ELR (cell line): Measurements from ENCODE around the gene SYNGAP1.

Source experiments
- DNase-seq: peaks from one replicate; pipeline ENCODE4 v3.0.0-alpha.2; 2015; ENCODE audit warnings: low read depth

Gene SYNGAP1

DNA sequence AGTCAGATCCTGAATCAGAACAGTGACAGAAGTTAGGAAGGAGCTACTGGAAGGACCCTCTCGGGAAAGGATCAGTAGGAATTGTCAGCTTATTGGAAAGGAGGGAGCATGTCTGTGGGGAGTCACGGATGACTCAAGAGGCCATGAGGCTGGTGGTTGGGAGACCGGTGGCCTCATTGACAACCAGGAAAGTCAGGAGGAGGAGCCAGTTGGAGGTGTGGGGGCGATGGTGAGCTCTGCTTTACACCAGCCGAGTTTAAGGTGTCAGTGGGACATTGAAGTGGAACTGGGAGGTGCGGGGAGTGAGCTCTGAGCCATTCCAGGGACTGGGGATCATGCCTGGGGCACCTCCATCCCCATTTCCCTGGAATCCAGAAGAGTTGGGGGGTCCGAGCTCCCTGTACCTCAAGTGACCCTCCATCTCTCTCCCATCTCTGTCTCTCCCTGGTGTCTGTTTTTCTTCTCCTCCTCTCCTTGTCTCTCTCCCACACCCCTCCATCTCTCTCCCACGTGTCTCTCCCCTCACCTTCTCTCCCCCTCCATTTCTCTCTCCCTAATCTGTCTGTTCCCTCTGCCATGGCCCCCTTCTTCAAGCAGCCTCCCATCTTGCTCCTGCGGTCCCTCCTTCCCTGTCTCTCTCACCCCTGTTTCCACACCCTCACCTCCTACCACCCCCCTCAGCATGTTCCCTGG is 20.2 kb downstream of the SYNGAP1 start:
- peak; percentile 62 for DNase-seq

DNA sequence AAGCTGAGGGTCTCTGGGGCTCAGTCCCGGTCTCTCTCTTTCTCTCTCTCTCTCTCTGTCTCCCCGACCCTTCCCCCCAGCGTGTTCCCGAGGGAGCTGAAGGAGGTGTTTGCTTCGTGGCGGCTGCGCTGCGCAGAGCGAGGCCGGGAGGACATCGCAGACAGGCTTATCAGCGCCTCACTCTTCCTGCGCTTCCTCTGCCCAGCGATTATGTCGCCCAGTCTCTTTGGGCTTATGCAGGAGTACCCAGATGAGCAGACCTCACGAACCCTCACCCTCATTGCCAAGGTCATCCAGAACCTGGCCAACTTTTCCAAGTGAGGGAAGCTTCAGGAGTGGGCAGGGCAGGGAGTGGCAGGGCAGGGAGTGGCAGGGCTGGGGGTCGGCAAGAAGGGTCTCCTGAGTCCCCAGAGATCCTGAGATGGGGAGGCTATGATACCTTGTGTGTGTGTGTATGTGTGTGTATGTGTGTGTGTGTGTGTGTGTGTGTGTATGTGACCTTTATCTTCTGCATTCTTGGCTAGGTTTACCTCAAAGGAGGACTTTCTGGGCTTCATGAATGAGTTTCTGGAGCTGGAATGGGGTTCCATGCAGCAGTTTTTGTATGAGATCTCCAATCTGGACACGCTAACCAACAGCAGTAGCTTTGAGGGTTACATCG is 20.9 kb downstream of the SYNGAP1 start:
- no peak for DNase-seq

DNA sequence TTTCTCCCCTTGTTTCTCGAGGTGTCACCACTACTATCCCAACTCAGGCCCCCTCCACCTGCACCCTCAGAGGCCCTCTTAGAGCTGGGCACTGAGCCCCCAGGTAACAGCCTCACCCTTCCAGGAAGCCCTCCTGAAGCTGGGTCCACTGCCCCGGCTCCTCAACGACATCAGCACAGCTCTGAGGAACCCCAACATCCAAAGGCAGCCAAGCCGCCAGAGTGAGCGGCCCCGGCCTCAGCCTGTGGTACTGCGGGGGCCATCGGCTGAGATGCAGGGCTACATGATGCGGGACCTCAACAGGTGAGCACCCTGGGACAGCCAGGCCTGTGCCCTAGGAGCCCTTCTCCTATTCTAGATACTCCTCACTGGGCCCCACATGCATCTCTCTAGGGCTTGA is 21.6 kb downstream of the SYNGAP1 start:
- no peak for DNase-seq

DNA sequence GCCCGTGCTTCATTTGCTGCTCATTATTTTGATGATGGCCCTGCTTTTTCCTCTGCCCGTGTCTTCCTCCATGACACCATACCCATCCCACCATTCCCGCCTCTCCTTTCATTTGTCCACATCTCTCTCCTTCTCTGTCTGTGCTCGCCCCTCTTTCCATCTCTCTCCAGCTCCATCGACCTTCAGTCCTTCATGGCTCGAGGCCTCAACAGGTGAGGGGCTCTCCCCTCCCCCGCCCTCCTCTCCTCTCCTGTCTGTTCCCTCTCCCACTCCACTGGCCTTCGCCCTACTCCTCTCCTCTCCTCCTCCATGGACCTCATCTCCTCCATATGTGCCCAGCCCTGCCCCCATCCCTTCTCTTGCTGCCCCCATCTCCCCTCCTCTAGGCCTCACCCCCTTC is 22.4 kb downstream of the SYNGAP1 start:
- no peak for DNase-seq

DNA sequence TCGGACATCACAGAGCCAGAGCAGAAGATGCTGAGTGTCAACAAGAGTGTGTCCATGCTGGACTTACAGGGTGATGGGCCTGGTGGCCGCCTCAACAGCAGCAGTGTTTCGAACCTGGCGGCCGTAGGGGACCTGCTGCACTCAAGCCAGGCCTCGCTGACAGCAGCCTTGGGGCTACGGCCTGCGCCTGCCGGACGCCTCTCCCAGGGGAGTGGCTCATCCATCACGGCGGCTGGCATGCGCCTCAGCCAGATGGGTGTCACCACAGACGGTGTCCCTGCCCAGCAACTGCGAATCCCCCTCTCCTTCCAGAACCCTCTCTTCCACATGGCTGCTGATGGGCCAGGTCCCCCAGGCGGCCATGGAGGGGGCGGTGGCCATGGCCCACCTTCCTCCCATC is 23.2 kb downstream of the SYNGAP1 start:
- no peak for DNase-seq

DNA sequence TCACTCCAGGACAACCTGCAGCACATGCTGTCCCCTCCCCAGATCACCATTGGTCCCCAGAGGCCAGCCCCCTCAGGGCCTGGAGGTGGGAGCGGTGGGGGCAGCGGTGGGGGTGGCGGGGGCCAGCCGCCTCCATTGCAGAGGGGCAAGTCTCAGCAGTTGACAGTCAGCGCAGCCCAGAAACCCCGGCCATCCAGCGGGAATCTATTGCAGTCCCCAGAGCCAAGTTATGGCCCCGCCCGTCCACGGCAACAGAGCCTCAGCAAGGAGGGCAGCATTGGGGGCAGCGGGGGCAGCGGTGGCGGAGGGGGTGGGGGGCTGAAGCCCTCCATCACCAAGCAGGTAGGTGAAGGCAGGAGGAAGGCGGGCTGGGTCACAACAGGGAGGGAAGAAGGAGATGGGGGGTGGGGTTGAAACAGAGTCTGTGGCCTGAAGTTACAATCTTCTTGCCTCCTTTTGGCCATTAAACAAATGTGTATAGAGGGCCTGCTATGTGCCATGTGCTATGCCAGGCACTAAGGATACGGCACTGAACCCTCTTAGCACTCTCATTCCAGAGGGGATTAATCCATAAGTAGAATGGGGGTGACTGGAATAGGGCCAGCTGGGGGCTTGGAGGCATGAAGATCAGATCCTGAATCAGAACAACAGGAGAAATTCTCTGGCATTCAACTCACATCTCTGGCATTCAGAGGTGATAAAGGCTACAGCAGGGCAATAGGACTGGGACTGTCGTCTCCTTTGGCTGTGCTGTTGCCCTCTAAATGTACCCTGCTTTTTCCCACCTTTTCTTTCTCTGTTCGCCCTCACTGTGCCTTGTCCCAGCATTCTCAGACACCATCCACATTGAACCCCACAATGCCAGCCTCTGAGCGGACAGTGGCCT is 24.0 kb downstream of the SYNGAP1 start:
- DNase-seq: no peak

DNA sequence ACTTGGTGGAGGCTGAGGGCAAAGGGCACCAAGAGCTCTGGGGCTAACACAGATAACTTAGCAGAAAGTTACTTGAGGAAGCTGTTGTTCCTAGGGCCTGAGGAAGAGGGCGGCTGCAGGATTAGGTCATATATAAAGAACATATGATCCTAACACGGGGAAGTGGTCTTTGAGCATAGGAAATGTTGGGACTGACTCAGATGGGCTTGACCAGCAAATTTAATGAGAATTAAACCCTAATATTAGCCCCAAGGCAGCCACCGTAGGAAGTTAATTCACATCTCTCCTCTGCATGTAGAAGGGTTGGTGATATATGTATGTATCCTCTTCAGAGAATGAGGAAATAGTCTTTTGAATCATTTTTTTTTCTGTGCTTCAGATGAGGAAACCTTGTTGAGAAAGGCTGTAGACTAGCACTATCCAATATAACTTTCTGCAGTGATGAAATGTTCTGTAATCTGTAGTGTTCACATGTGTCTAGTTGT is 25.3 kb downstream of the SYNGAP1 start:
- DNase-seq: no peak

DNA sequence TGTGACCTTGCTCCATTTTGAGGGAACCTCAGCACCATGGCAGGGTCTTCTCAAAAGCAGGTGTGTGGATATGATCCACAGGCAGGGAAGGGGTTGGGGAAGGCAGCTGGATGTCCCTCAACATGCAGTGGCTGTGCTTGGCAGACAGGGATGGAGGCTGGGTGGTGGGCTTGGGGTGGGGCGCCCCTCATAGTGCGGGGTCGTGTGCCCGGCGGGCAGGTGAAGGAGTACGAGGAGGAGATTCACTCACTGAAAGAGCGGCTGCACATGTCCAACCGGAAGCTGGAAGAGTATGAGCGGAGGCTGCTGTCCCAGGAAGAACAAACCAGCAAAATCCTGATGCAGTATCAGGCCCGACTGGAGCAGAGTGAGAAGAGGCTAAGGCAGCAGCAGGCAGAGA is 26.5 kb downstream of the SYNGAP1 start:
- DNase-seq: no peak

DNA sequence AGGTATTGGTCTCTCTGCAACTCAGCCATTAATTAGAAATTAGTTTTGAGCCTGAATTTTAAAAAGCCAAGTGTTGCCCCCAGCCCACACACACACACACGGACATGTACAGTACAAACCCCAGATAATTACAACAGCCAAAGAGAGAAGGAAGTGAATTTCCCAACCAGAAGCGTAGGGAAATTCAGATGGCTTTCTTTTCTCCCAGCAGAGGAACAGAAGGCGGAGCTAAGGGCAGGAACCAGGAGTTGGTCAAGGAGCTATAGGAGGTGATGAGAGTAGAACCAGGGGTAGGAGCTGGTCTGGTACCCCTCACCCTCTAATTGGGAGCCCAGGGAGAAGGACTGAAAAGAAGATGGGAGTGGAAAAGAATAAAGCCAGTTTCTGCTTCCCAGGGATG is 30.6 kb downstream of the SYNGAP1 start:
- DNase-seq: no peak

DNA sequence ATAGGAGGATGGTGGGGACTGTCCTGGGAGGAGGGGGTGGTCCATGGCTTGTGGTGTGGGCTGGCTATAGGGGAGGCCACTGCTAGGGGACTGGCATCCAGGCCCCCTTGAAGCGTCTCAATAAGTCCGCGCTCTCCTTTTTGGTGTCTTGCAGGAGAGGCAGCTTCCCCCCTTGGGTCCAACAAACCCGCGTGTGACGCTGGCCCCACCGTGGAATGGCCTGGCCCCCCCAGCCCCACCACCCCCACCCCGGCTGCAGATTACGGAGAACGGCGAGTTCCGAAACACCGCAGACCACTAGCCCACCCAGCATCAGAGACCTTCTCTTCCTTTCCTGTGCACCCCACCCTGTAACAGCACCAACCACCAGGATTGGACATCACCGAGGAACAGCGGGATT is 31.7 kb downstream of the SYNGAP1 start:
- no peak for DNase-seq

DNA sequence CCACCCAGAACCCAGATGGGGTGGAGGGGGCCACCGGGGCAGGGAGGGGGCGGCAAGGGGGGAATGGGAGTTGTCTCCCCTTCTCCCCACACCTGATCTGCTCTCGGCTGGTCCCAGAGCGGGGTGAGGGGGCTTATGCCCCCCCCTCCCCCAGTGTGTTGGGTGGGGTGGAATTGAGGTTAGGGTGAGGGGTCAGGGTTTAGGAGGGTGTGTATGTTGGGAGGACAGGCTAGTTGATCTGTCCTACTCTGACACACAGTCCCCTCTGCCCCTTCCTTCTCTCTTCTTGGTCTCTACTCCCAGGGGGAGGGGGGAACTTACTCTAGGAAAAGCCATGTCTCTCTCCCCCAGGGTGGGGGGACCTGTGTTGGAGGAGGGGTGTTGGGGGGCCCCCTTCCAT is 32.6 kb downstream of the SYNGAP1 start:
- no peak for DNase-seq

DNA sequence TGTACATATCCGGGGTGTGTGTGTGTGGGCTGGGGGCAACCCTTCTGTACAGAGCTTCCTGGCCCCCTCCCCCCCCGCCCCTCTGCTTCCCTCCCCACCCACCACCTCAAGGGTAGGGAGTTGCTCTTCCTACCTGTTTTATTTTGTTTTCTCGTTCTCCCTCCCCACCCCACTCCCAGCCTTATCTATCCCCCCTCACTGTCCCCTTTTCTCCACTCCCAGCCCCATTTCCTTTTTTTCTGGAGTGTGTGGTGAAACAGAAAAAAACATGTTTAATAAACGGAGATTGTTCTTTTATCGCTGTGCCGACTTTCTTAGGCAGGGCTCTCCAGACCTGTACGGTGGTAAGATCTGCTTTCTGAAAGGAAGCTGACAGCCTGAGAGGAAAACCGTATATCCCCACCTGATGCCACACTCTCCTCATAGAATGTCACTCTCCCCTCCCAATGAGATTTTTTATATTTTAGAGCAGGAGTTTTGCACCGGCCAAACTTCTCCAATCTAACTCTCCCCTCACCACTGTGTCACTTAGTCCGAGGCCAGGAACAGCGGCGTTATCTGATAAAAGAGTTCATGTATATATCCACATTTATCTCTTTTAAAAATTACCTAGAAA is 33.6 kb downstream of the SYNGAP1 start:
- peak; percentile 30 for DNase-seq

DNA sequence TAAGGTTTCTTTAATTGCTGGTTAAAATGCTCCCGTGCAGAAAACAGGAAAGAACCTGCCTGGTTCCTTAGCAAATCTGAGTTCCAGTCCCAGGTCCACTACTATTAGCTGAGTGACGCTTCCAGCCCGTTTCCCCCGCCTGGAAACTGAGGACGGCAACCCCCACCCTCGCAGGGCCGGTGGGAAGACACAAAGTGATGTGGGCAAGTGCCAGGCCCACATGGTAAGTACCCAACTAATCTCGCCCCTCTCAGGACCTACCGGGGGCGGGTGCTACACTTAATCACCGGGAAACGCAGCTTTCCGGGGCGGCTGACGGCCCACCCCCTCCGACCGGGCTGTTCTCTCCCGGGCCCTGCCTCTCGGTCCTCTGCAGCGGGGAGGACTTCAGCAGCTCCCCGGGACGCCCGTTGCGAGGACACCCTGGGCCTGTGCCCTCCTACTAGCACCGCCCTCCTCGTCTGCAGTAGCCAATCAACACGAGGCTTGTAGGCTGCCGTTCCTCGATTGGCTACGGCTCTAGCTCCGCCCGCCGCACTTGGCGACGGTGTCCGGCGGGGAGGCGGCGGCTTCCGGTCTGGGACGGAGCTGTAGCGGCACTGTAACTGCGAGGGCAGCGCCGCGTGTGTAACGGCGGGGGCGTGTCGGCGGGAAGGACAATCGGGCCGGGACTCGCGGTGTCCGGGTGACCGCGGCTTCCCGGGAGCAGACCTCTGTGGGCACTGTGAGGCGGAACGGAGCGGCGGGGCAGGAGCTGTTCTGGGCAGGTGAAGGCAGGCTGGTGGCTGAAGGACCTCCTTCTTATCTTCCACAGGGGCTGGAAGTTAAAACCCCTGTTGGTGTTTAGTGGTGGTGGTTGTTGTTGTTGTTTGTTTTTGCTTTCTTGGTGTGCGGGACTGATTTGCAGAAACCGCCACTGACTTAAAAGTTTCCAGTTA is 34.4 kb downstream of the SYNGAP1 start, which contains the start of gene ZBTB9:
ZBTB9 (plus strand) TSS at position 568 of the 938 bp plus-strand sequence. CDS start 525 bp downstream, outside the sequence.
- DNase-seq: peak; percentile 98

DNA sequence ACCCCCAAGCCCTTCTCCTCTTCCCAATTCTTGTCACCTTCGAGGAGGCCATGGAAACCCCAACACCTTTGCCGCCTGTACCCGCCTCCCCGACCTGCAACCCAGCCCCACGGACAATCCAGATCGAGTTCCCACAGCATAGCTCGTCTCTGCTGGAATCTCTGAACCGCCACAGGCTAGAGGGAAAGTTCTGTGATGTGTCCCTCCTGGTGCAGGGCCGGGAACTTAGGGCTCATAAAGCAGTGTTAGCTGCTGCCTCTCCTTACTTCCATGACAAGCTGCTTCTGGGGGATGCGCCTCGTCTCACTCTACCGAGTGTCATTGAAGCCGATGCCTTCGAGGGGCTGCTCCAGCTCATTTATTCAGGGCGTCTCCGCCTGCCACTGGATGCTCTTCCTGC is 35.2 kb downstream of the SYNGAP1 start:
- DNase-seq: peak; percentile 9

DNA sequence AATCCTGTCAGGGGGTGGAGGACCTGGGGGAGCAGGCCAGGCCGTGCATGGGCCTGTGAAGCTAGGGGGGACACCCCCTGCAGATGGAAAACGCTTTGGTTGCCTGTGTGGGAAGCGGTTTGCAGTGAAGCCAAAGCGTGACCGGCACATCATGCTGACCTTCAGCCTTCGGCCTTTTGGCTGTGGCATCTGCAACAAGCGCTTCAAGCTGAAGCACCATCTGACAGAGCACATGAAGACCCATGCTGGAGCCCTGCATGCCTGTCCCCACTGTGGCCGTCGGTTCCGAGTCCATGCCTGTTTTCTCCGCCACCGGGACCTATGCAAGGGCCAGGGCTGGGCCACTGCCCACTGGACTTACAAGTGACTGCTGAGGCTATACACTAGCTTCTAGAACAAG is 36.3 kb downstream of the SYNGAP1 start:
- DNase-seq: no peak

DNA sequence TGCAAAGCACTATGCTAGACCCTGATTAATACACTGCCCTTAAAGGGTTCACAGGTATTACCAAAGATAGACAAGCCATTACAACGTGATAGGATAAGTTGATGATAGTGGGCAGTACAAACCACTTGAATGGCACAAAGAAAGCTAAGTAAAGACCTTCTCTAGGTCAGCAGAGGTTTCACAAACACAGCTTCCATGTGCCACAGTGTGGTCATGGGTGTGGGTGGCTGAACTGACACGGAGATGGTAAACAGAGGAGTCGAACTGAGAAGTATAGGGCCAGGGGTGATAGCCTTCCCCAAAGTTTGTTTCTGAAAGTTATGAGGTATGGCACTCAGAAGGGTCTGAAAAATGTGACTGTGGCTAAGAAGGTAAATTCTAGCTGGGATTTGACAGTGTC is 38.8 kb downstream of the SYNGAP1 start:
- DNase-seq: no peak

DNA sequence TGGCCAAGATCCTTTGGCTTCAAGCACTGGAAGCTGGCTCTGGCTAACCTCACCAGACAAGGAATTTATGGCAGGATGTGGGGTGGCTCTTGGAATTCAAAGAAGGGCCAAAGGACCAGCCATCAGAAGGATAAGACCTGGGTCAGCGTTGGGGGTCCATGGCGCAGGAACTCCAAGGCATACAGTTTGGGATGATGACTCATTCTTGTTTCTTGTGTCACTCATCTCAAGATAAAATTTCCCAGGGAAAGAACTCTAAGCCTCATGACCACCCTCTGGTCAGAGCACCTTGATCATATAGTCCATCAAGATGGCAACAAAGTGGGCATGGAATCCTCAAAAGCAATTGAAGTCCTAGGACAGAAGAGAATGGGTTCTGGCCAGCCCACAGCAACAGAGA is 39.4 kb downstream of the SYNGAP1 start:
- DNase-seq: no peak

DNA sequence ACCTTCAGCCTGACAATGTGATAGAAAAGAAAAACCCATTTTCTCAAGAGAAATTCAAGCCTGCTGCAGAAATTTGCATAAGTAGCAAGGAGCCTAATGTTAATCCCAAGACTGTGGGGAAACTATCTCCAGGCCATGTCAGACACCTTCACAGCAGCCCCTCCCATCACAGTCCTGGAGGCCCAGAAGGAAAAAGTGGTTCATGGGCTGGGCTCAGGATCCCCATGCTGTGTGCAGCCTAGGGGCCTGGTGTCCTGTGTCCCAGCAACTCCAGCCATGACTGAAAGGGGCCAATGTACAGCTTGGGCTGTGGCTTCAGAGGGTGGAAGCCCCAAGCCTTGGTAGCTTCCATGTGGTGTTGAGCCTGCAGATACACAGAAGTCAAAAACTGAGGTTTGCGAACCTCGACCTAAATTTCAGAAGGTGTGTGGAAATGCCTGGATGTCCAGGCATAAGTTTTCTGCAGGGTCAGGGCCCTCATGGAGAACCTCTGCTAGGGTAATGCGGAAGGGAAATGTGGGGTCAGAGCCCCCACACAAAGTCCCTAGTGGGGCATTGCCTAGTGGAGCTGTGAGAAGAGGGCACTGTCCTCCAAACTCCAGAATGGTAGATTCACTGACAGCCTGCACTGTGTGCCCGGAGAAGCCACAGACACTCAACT is 46.3 kb downstream of the SYNGAP1 start:
- no peak for DNase-seq

DNA sequence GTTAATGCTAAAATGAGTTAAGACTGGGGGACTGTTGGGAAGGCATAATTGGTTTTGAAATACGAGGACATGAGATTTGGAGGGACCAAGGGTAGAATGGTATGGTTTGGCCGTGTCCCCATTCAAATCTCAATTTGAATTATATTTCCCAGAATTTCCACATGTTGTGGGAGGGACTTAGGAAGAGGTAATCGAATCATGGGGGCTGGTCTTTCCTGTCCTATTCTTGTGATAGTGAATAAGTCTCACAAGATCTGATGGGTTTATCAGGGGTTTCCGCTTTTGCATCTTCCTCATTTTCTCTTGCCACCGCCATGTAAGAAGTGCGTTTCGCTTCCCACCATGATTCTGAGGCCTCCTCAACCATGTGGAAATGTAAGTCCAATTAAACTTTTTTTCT is 47.2 kb downstream of the SYNGAP1 start:
- DNase-seq: no peak

DNA sequence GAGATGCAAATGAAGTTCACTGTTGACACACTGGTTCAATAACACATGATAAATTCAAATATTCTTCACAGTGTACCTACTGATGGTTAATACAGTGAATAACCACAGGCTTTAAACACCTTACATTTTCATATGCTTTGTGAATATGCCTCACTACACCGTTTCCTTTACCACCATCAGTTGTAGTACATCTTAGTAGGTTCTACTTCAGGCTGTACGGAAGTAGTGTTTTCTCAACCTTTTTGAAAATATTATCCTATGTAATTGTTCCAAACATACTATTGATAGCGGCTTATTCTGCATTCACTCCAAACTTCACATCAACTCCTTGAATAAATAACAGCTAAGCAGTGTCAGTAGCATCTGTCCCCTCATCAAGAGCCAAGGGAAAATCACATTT is 49.8 kb downstream of the SYNGAP1 start:
- DNase-seq: no peak

DNA sequence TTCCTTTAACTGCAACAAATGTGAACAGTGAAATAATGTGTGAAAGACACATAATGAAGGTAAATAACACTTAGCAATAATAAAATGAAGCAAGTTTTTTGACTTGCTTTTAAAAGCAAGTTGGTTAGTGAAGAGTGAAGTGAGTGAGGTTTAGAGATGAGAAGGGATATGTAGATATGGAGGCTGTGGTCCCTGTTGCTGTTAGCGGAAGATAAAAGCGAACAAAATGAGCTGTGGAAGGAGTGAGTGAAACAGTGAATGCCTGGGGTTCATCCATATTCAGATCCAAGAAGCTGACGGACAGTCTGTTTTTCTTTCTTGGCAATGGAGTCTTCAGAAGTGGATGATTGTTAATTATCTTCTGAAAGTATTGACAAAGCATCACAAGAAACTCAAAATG is 58.0 kb downstream of the SYNGAP1 start:
- no peak for DNase-seq
